Muscle layer of colon (tissue), 2 donors: ENCODE data around the gene SMIM1.
A peak's percentile ranks its signal among the peaks of the same experiment; 100 is the strongest.
"Not testable (repeated sequence)": the region's sequence is repeated elsewhere in the genome, so short reads cannot be mapped to it uniquely, and the experiment has no call there.

Source experiments
- H3K27ac ChIP-seq: one replicate; pipeline ENCODE4 v1.7.0; 2013; ENCODE audit warnings: low read depth, mild to moderate bottlenecking, low read length, moderate library complexity
- H3K27me3 ChIP-seq, 2 donors: one replicate each; pipeline ENCODE4 v1.7.0; 2013; ENCODE audit warnings: low read length in 2 of 2, mild to moderate bottlenecking in 2 of 2; ENCODE audit not compliant: insufficient read depth in 2 of 2, control insufficient read depth in 1 of 2
- H3K36me3 ChIP-seq: one replicate; pipeline ENCODE4 v1.7.0; 2013; ENCODE audit warnings: mild to moderate bottlenecking, low read length; ENCODE audit not compliant: insufficient read depth
- H3K4me1 ChIP-seq: one replicate; pipeline ENCODE4 v1.7.0; 2013; ENCODE audit warnings: mild to moderate bottlenecking, low read length; ENCODE audit not compliant: insufficient read depth
- H3K4me3 ChIP-seq, 2 donors: one replicate each; pipeline ENCODE4 v1.7.0; 2013; ENCODE audit warnings: low read length in 2 of 2, low read depth in 1 of 2, mild to moderate bottlenecking in 1 of 2, moderate library complexity in 1 of 2
- H3K9ac ChIP-seq: one replicate; pipeline ENCODE4 v1.7.0; 2013; ENCODE audit warnings: low read length
- H3K9me3 ChIP-seq: one replicate; pipeline ENCODE4 v1.7.0; 2013; ENCODE audit warnings: mild to moderate bottlenecking, low read length
- donor health status: abdominal sarcoma.
- donor health status: Adenocarcinoma of cecum.

Gene SMIM1

GRCh38 chr1:3747903-3748302 lies 24.6 kb upstream of the SMIM1 start:
- H3K27ac ChIP-seq: no peak overlapping the region

GRCh38 chr1:3748316-3748900 lies 24.1 kb upstream of the SMIM1 start:
- H3K27me3 ChIP-seq, H3K27ac ChIP-seq, H3K9ac ChIP-seq, H3K36me3 ChIP-seq, H3K9me3 ChIP-seq, H3K4me3 ChIP-seq: not testable (repeated sequence)
- H3K4me1 ChIP-seq: peaks cover 22% of the 10 kb centered on the region

More at GRCh38 chr1:3747903-3748302, 24.6 kb upstream of the SMIM1 start:
- peak overlapping the region; percentile 71 to 83 for H3K4me3 ChIP-seq
- H3K9ac ChIP-seq: no peak overlapping the region
- no peaks in the 10 kb centered on the region for H3K27me3 ChIP-seq
- H3K36me3 ChIP-seq: no peaks in the 10 kb centered on the region
- H3K9me3 ChIP-seq: no peaks in the 10 kb centered on the region
- peaks cover 22% of the 10 kb centered on the region for H3K4me1 ChIP-seq

- Histone ChIP-seq H3K4me3 (no peak overlapping the region), H3K36me3 (no peaks in the 10 kb centered on the region), H3K27ac (no peak overlapping the region), H3K9me3 (no peaks in the 10 kb centered on the region), H3K27me3 (peaks cover 0 to 9% of the 10 kb centered on the region in 2 donors), H3K9ac (no peak overlapping the region), H3K4me1 (peaks cover 22% of the 10 kb centered on the region)
Measured at GRCh38 chr1:3749512-3749911, 23.0 kb upstream of the SMIM1 start.

- Histone ChIP-seq H3K4me3 (no peak overlapping the region), H3K27ac (no peak overlapping the region), H3K9ac (no peak overlapping the region), H3K27me3 (peaks cover 0 to 9% of the 10 kb centered on the region in 2 donors), H3K4me1 (peaks cover 13% of the 10 kb centered on the region), H3K36me3 (no peaks in the 10 kb centered on the region), H3K9me3 (no peaks in the 10 kb centered on the region)
Measured at GRCh38 chr1:3750741-3751140, 21.8 kb upstream of the SMIM1 start.

GRCh38 chr1:3752400-3752945 lies 20.1 kb upstream of the SMIM1 start, which contains the start of gene CCDC27:
CCDC27 (plus strand) TSS chr1:3752450; CDS start chr1:3752482, 32 bp downstream.
- H3K4me1 ChIP-seq: peaks cover 6% of the 10 kb centered on the region
- H3K9ac ChIP-seq: no peak within 1 kb of the TSS
- H3K4me3 ChIP-seq: no peak within 1 kb of the TSS
- no peaks in the 10 kb centered on the region for H3K9me3 ChIP-seq
- H3K36me3 ChIP-seq: no peaks in the 10 kb centered on the region
- peaks cover 0 to 15% of the 10 kb centered on the region in 2 donors for H3K27me3 ChIP-seq
- H3K27ac ChIP-seq: no peak within 1 kb of the TSS

GRCh38 chr1:3753656-3754454 lies 18.7 kb upstream of the SMIM1 start:
- no peak overlapping the region for H3K27ac ChIP-seq
- H3K9me3 ChIP-seq: no peaks in the 10 kb centered on the region
- H3K9ac ChIP-seq: no peak overlapping the region
- no peaks in the 10 kb centered on the region for H3K36me3 ChIP-seq
- no peaks in the 10 kb centered on the region for H3K4me1 ChIP-seq
- no peak overlapping the region for H3K4me3 ChIP-seq
- peaks cover 0 to 15% of the 10 kb centered on the region in 2 donors for H3K27me3 ChIP-seq

GRCh38 chr1:3756394-3756793 lies 16.2 kb upstream of the SMIM1 start:
- H3K27ac ChIP-seq: no peak overlapping the region
- H3K9ac ChIP-seq: no peak overlapping the region
- H3K36me3 ChIP-seq: no peaks in the 10 kb centered on the region
- no peak overlapping the region for H3K4me3 ChIP-seq
- no peaks in the 10 kb centered on the region for H3K9me3 ChIP-seq
- H3K27me3 ChIP-seq: peaks cover 0 to 28% of the 10 kb centered on the region in 2 donors
- no peaks in the 10 kb centered on the region for H3K4me1 ChIP-seq

GRCh38 chr1:3759164-3759563 lies 13.4 kb upstream of the SMIM1 start:
- Histone ChIP-seq H3K36me3 (no peaks in the 10 kb centered on the region), H3K4me3 (no peak overlapping the region), H3K9ac (no peak overlapping the region), H3K27me3 (peaks cover 0 to 31% of the 10 kb centered on the region in 2 donors), H3K4me1 (no peaks in the 10 kb centered on the region), H3K9me3 (no peaks in the 10 kb centered on the region), H3K27ac (no peak overlapping the region)

GRCh38 chr1:3759796-3760195 lies 12.8 kb upstream of the SMIM1 start:
- Histone ChIP-seq H3K27me3 (peaks cover 0 to 28% of the 10 kb centered on the region in 2 donors), H3K9ac (no peak overlapping the region), H3K9me3 (no peaks in the 10 kb centered on the region)

GRCh38 chr1:3761296-3762010 lies 11.1 kb upstream of the SMIM1 start:
- peaks cover 0 to 28% of the 10 kb centered on the region in 2 donors for H3K27me3 ChIP-seq
- H3K27ac ChIP-seq: no peak overlapping the region
- no peak overlapping the region for H3K9ac ChIP-seq
- H3K36me3 ChIP-seq: no peaks in the 10 kb centered on the region
- H3K9me3 ChIP-seq: no peaks in the 10 kb centered on the region
- H3K4me1 ChIP-seq: no peaks in the 10 kb centered on the region
- H3K4me3 ChIP-seq: no peak overlapping the region

More at GRCh38 chr1:3759796-3760195, 12.8 kb upstream of the SMIM1 start:
- Histone ChIP-seq H3K4me3 (no peak overlapping the region), H3K27ac (no peak overlapping the region), H3K4me1 (no peaks in the 10 kb centered on the region), H3K36me3 (no peaks in the 10 kb centered on the region)

- H3K27ac ChIP-seq: no peak overlapping the region
- peaks cover 0 to 23% of the 10 kb centered on the region in 2 donors for H3K27me3 ChIP-seq
- H3K4me1 ChIP-seq: no peaks in the 10 kb centered on the region
- H3K9me3 ChIP-seq: no peaks in the 10 kb centered on the region
- no peak overlapping the region for H3K4me3 ChIP-seq
- H3K9ac ChIP-seq: no peak overlapping the region
- no peaks in the 10 kb centered on the region for H3K36me3 ChIP-seq
Measured at GRCh38 chr1:3762151-3762872, 10.2 kb upstream of the SMIM1 start.
